GM19324 (cell line): ENCODE data around the gene TRABD2B.

Experiments used
- ATAC-seq: cut with Tn5 transposase; IDR thresholded peaks from one replicate; pipeline ENCODE4 v1.9.1; 2021; ENCODE audit warnings: mild to moderate bottlenecking, moderate library complexity; ENCODE audit not compliant: unreplicated experiment, low FRiP score

TRABD2B gene

DNA sequence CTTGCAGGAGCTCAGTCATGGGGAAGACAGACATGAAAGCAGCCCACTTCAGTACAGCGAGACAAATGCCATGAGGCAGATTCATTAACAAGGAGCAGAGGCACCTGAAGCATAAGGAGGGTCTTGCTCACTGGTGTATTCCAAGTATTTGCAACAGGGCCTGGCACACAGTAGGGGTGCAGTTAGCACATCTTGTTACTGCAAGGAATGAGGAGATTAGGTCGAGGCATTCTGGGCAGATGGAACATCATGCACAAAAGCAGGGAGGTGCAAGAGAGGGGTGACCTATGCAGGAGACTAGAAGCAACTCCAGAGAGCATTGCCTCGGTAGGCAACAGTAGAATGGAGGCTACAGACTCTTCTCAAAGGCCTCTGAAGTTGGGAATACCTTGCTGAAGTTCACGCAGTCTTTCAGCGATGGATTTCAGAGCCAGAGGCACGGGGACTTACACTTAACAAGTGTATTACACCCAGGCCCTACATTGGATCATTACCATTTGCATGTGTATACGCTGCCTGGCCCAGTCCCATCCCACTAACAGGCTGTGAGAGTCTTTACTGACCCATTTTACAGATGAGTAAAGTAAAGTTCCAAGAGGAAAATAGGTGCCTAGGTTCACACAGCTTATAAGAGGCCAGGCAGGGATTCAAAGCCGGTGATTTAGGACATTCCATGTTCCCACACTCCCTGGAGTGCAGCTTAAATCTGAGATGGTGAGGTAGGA, 82.1 kb downstream of the TRABD2B start:
- no peak for ATAC-seq

DNA sequence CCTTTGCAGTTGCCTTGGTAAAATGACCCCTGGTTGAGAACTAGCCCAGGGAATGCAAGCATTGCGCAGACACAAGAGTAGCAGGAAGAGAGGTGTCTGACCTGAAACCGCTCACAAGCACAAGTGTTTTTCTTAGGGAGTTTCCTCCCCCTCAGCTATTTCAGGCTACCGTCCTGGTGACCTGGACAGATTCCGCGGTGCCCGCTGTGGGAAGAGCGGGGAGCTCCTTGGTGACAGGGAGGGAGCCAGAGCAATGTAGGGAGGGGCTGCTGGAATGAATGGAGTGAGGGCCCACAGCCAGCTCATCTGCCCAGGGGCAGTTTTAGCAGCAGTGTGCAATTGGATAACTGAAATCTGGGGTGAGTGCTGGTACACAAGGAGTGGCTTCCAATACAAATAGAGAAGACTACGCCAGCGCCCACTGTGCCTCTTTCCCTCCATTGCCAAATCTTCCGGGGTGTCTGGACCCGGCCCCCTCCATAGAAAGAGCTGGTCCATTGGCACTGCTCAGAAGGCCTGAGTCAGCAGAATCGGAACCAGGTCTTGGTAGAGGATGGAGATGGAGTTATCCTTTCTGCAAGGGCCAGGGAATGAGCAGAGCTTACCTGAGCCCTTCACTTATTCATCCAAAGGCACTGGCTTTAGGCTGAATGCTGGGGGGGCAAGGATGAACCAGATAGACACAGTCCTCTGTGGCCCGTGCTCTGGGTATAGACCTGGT, 82.8 kb downstream of the TRABD2B start:
- no peak for ATAC-seq

DNA sequence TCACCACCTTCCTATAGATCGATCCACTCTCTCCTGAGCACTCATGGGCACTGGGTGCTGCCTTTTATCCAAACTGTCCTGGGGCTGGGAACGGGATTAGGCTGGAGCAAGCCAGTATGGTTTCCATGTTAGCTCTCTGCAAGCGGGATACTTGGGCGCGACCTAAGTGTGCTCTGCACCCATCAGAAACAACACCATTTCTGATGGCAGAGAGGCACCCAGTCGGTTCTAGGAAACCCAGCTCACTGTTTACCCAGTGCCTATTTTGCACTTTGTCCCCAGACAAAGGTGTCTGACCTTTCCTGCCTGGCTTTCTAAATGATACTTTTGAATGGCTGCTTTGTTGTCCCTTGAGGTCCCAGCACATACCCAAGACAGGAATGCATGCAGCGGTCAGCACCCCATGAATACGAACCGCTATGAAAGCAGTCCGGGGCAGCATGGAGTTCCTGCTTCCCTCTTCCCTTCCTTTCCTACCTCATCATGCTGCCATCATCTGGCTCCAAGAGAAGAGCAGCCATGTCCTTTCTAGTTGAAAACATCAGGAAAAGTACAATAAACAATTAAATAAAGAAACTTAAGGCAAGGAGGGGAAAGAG, 83.9 kb downstream of the TRABD2B start:
- ATAC-seq, result no peak

- no peak for ATAC-seq
Measured at GRCh38 chr1:47912756-47913155, 84.4 kb downstream of the TRABD2B start.

DNA sequence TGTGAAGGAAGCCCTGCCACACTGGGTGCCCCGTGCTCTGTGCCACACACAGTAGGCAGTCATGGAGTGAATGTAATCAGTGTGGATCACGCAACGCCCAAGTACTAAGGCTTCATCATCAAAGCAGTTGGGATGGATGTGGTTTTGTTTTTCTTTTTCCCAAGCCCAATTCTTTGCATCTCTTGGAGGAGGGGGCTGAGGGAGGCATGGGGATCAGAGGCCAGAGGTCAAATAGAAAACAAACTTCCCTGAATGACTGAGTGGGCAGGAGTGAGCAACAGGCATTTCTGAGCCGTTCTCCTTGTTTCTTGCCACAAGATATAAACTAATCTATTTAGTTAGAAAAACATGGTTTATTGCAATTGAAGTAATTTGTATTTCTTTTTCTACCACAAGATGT, 85.3 kb downstream of the TRABD2B start:
- no peak for ATAC-seq

- no peak for ATAC-seq
Measured at GRCh38 chr1:47911424-47911823, 85.8 kb downstream of the TRABD2B start.

- no peak for ATAC-seq
Measured at GRCh38 chr1:47908258-47908657, 88.9 kb downstream of the TRABD2B start.

DNA sequence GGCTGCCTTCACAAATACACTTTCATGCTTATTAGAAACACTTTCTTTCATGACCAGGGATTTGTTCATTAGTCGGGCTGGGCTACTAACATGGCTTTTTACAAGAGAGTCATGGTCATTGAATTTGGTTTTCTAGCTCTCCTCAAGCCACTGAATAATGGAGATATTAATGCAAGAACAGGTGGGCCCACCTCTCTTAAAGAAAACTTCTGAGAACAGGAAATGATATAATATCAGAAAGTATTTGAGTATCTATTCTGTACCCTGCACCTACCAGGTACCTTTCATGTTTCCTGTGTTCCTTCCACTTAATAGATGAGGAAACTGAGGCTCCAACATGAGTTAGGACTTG, 90.0 kb downstream of the TRABD2B start:
- no peak for ATAC-seq

DNA sequence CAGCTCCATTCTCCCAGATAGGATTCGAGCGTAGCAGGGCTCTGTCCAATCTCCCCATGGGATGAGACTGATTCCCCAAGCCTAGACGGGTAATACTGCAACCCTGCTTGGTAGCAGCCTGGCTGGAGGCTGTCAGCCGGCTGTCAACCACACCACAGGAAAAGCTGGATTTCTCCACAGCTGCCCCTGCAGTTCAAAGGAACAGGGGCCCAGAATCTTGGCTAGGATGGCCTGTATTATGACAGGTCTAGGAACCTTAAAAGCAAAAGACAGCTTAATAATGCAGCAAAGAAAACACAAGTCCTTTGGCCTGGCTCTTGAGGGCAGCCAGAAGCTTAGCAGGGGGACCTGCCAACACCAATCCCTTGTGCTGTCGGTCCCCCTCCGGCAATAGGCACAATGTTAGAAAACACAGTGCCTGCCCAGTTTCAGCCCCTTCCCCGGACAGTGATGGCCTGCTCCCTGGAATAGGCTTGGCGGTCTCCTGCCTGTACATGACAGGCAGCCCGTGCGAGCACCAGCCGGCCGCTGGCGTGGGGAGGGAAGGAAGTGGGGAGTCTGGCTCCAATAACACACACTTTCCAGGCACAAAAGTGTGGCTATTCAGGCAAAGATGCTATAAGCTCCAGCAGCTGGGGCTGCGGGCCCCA, 90.5 kb downstream of the TRABD2B start:
- no peak for ATAC-seq

GRCh38 chr1:47906009-47906432, 91.2 kb downstream of the TRABD2B start:
- no peak for ATAC-seq

GRCh38 chr1:47903723-47904122, 93.5 kb downstream of the TRABD2B start:
- ATAC-seq, result no peak

- ATAC-seq, result no peak
Measured at GRCh38 chr1:47901001-47901575, 96.1 kb downstream of the TRABD2B start.

GRCh38 chr1:47898133-47898845, 98.9 kb downstream of the TRABD2B start:
- ATAC-seq, result no peak

DNA sequence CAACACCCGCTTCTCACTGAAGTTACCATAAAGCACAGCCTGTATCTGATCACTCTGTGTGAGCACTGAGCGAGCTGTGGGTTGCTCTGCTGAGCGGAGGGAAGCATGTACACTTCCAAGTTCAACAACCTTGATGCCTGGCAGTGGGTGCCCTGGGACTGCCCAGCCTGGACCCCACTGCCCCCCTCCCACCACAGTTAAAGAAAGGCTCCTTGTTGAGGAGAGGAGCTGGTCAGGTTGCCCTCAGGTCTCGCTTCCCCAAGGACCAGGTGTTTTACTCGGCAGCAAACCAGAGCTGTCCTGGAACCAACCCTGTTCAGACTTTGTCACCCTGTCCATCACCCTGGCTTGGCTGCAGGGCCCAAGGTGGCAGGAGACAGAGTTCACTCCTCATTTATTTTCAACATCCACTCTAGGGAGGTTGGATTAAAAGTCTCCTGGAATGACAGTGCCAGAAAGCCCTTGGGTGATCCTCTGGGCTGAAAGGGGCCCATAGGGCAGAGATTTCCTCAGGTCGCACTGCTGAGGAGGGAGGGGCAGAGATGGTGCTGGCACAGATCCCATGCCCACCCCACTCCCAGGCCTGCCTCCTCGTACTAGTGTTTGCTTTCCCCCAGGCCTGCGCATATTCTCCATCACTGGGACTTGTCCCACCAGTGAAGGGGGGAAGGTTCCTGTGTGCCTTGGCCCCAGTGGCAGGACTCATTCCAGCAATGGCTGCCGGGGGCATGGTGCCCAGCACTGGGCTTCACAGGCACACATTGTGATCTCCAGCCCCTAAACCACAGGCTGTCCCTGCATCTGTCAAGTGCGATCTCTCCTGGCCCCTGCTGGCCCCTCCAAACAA, 101.7 kb downstream of the TRABD2B start:
- ATAC-seq, result no peak

- ATAC-seq, result no peak
Measured at GRCh38 chr1:47894410-47895278, 102.5 kb downstream of the TRABD2B start.

DNA sequence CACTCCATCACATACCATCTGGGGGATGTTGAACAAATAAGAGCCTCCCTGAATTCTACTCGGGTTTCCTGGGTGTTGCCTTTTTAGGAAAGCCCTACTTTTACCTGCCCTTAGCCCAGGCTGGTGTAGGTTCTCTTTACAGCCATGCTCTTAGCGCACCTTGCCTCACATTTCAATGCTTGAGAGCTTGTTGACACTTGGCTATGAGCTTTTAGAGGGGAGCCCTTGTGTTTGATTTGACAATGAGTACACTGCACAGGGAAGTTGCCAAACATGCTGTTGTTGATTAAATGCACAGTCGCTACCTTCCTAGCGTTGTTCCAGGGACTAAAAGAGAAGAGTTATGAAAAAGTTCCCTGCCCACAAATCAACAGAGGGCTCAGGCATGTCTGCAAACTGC, 103.8 kb downstream of the TRABD2B start:
- ATAC-seq, result no peak

DNA sequence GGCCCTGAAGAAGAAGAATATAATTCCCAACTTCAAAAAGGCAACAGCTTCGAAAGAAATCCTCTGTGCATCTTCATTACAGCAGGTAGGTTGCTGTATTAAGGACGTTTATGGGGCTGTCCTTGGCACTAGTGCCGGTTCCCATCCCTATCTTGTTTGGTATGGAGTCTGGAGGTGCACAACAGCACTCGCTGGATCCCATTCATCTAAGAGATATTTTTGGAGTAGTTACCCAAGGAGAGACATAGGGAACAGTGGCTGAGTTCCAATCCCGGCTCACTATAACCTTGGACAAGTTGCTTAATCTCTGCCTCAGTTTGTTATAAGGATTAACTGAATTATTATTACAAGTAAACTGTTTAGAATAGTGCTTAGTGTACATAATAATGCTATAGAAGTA, 106.4 kb downstream of the TRABD2B start:
- ATAC-seq, result no peak

- ATAC-seq, result no peak
Measured at GRCh38 chr1:47888294-47888629, 108.9 kb downstream of the TRABD2B start.
